NCI-H345 treated with DMSO at 0.1 percent for 48 hours (cell line): ENCODE results near the gene BPTF.
A peak's percentile ranks its signal among the peaks of the same experiment; 100 is the strongest.
"Not testable (repeated sequence)": the region's sequence is repeated elsewhere in the genome, so short reads cannot be mapped to it uniquely, and the experiment has no call there.

Experiments
- DNase-seq: peaks from one replicate; lab custom pipeline; 2025; ENCODE audit not compliant: unreplicated experiment; lab: John Stamatoyannopoulos, UW

The BPTF gene

GRCh38 chr17:67974185-67974584 is 148.9 kb downstream of the BPTF start:
- DNase-seq, result no peak

- no peak for DNase-seq
Measured at GRCh38 chr17:67974598-67975066, 149.3 kb downstream of the BPTF start.

- DNase-seq, result not testable (repeated sequence)
Measured at GRCh38 chr17:67976306-67976705, 151.0 kb downstream of the BPTF start.

GRCh38 chr17:67980456-67980855 is 155.2 kb downstream of the BPTF start:
- no peak for DNase-seq

GRCh38 chr17:67980883-67981282 is 155.6 kb downstream of the BPTF start:
- not testable (repeated sequence) for DNase-seq

GRCh38 chr17:67982034-67982640 is 156.8 kb downstream of the BPTF start:
- DNase-seq, result no peak

GRCh38 chr17:67982686-67983382 is 157.5 kb downstream of the BPTF start:
- no peak for DNase-seq

- DNase-seq, result no peak
Measured at GRCh38 chr17:67983383-67983688, 158.0 kb downstream of the BPTF start.

GRCh38 chr17:67990909-67991308 is 165.6 kb downstream of the BPTF start:
- no peak for DNase-seq

- no peak for DNase-seq
Measured at GRCh38 chr17:67992548-67993152, 167.3 kb downstream of the BPTF start.

- peak; percentile 71 for DNase-seq
Measured at GRCh38 chr17:67993153-67993997, 168.1 kb downstream of the BPTF start.

GRCh38 chr17:67993998-67994361 is 168.7 kb downstream of the BPTF start:
- DNase-seq, result no peak

- DNase-seq, result no peak
Measured at GRCh38 chr17:67994817-67995569, 169.7 kb downstream of the BPTF start.

GRCh38 chr17:67995570-67996263 is 170.4 kb downstream of the BPTF start:
- DNase-seq, result no peak

- DNase-seq, result not testable (repeated sequence)
Measured at GRCh38 chr17:67996301-67997171, 171.2 kb downstream of the BPTF start, which contains the start of gene C17orf58. TSS of gene C17orf58 (minus strand) at chr17:67996469. CDS start at chr17:67996198, 271 bp downstream.

- DNase-seq, result no peak
Measured at GRCh38 chr17:67998466-67998865, 173.2 kb downstream of the BPTF start.

GRCh38 chr17:67999291-67999911 is 174.1 kb downstream of the BPTF start:
- no peak for DNase-seq

- no peak for DNase-seq
Measured at GRCh38 chr17:68004201-68004600, 178.9 kb downstream of the BPTF start.

GRCh38 chr17:68006797-68007196 is 181.5 kb downstream of the BPTF start:
- DNase-seq, result no peak
